Naive thymus-derived CD4-positive, alpha-beta T cell (primary cell): ENCODE measurements around the gene TAGLN2. TPM values are rescaled to one million over a fixed set of nuclear protein-coding genes. Genes with fewer than 3 reads are reported as not detected.

ENCODE experiments used
- ATAC-seq: fragments of 150-1000 bp; cut with Tn5 transposase; 2 replicates; pipeline ENCODE4 v1.10.0; 2021; ENCODE audit warnings: mild to moderate bottlenecking, moderate library complexity
- CTCF ChIA-PET: fragments of 350-600 bp; sonication (Branson Sonifier 250); formaldehyde crosslinking; loops from one replicate; lab custom pipeline; 2021; ENCODE audit warnings: antibody characterized with exemption; lab: Charles Lee
- POLR2A ChIA-PET: fragments of 350-600 bp; sonication (Branson Sonifier 250); formaldehyde crosslinking; loops from one replicate; lab custom pipeline; 2021; ENCODE audit warnings: antibody characterized with exemption, inconsistent platforms; lab: Charles Lee
- DNase-seq, 9 donors: peaks; one replicate each; pipeline versions ENCODE4 v3.0.0 to v3.0.0-alpha.2; 2020 to 2022; ENCODE audit warnings: mixed read lengths in 1 of 9
- H3K27ac ChIP-seq: one replicate; pipeline ENCODE4 v1.7.0; 2013; ENCODE audit warnings: mild to moderate bottlenecking, low read depth, low read length, moderate library complexity
- H3K27me3 ChIP-seq, 2 donors: one replicate each; pipeline ENCODE4 v1.7.0; 2013; ENCODE audit warnings: low read length in 2 of 2, mild to moderate bottlenecking in 2 of 2, moderate library complexity in 2 of 2; ENCODE audit not compliant: control insufficient read depth in 2 of 2, insufficient read depth in 2 of 2
- H3K36me3 ChIP-seq, 3 experiments: 1 replicate in 2 of 3; 2 replicates in 1 of 3; pipeline ENCODE4 v1.7.0; 2013; ENCODE audit warnings: low read length in 3 of 3, mild to moderate bottlenecking in 3 of 3, moderate library complexity in 1 of 3; ENCODE audit not compliant: insufficient read depth in 3 of 3, control insufficient read depth in 2 of 3
- H3K4me1 ChIP-seq, 2 donors: one replicate each; pipeline ENCODE4 v1.7.0; 2013; ENCODE audit warnings: low read length in 2 of 2, mild to moderate bottlenecking in 2 of 2, moderate library complexity in 1 of 2; ENCODE audit not compliant: control insufficient read depth in 2 of 2, insufficient read depth in 2 of 2
- H3K4me3 ChIP-seq: 2 replicates; pipeline ENCODE4 v1.7.0; 2013; ENCODE audit warnings: mild to moderate bottlenecking, low read length
- H3K9me3 ChIP-seq, 3 experiments: 1 replicate in 2 of 3; 2 replicates in 1 of 3; pipeline ENCODE4 v1.7.0; 2013; ENCODE audit warnings: low read length in 3 of 3; ENCODE audit not compliant: control insufficient read depth in 2 of 3
- H3K27ac Mint-ChIP-seq, 9 donors: one replicate each; pipeline ENCODE4 v1.8.0; 2020 to 2022; ENCODE audit warnings: mixed read lengths in 9 of 9, mild to moderate bottlenecking in 8 of 9, moderate library complexity in 5 of 9, inconsistent platforms in 2 of 9
- H3K27me3 Mint-ChIP-seq, 5 donors: one replicate each; pipeline ENCODE4 v1.8.0; 2021 to 2022; ENCODE audit warnings: mixed read lengths in 5 of 5, mild to moderate bottlenecking in 1 of 5
- H3K36me3 Mint-ChIP-seq, 5 donors: one replicate each; pipeline ENCODE4 v1.8.0; 2020 to 2022; ENCODE audit warnings: mixed read lengths in 5 of 5, mild to moderate bottlenecking in 3 of 5, inconsistent platforms in 1 of 5
- H3K4me1 Mint-ChIP-seq, 7 donors: one replicate each; pipeline ENCODE4 v1.8.0; 2020 to 2022; ENCODE audit warnings: mixed read lengths in 7 of 7, mild to moderate bottlenecking in 3 of 7, inconsistent platforms in 1 of 7
- H3K4me3 Mint-ChIP-seq, 10 donors: one replicate each; pipeline ENCODE4 v1.8.0; 2020 to 2022; ENCODE audit warnings: mild to moderate bottlenecking in 10 of 10, mixed read lengths in 10 of 10, moderate library complexity in 6 of 10, inconsistent platforms in 2 of 10
- H3K9me3 Mint-ChIP-seq, 11 donors: one replicate each; pipeline ENCODE4 v1.8.0; 2020 to 2022; ENCODE audit warnings: mixed read lengths in 11 of 11, mild to moderate bottlenecking in 4 of 11, inconsistent platforms in 1 of 11, moderate library complexity in 1 of 11
- intact Hi-C, 2 donors: fragments of 100-400 bp; cut with micrococcal nuclease; formaldehyde crosslinking; loops; one replicate each; pipeline ENCODE4 v1.15.1; 2023
- polyA plus RNA-seq, 2 donors: library from polyadenylated mRNA; unstranded; fragments of 300-500 nt; fragmentation: Illumina TruSeq; gene quantifications; one replicate each; pipeline ENCODE4 v1.2.3, GENCODE V29; 2021
- total RNA-seq, 6 experiments: library from RNA in 5 of 6; stranded (reverse) in 5 of 6; gene quantifications; 1 replicate in 5 of 6; 2 replicates in 1 of 6; pipeline ENCODE4 v1.2.3 and lab custom pipeline; 2021 to 2026

The TAGLN2 gene
- total and polyA plus RNA-seq, 7 experiments from 2014 or later, result 116 to 662 (median 405) TPM

GRCh38 chr1:159968901-159969300 lies 43.6 kb upstream of the TAGLN2 start:
- no peaks in the 10 kb centered on the region for H3K9me3 Mint-ChIP-seq
- intact Hi-C loops, result no loop called here

GRCh38 chr1:159965263-159965662 lies 40.0 kb upstream of the TAGLN2 start:
- H3K27me3 Mint-ChIP-seq, result peaks cover 9 to 51% (median 23%) of the 10 kb centered on the region in 5 donors
- H3K27ac Mint-ChIP-seq, result no peak overlapping the region
- no peaks in the 10 kb centered on the region for H3K27me3 ChIP-seq
- H3K4me3 Mint-ChIP-seq, result no peak overlapping the region
- ATAC-seq (no peak), DNase-seq (no peak)
- H3K9me3 Mint-ChIP-seq, result peaks cover 0 to 1% (median 0%) of the 10 kb centered on the region in 11 donors
- no peaks in the 10 kb centered on the region for H3K9me3 ChIP-seq
- H3K4me1 ChIP-seq, result no peaks in the 10 kb centered on the region
- intact Hi-C loops, result no loop called here
- H3K36me3 Mint-ChIP-seq, result no peaks in the 10 kb centered on the region
- H3K36me3 ChIP-seq, result no peaks in the 10 kb centered on the region
- H3K4me3 ChIP-seq, result no peak overlapping the region
- ChIA-PET CTCF (no interaction called here), POLR2A (no interaction called here)
- H3K27ac ChIP-seq, result no peak overlapping the region
- peaks cover 0 to 2% (median 0%) of the 10 kb centered on the region in 7 donors for H3K4me1 Mint-ChIP-seq

More at GRCh38 chr1:159968901-159969300, 43.6 kb upstream of the TAGLN2 start:
- H3K9me3 ChIP-seq, result no peaks in the 10 kb centered on the region
- Mint-ChIP-seq H3K4me3 (no peak overlapping the region), H3K27ac (peak overlapping the region in 1 of 9 donors; percentile 33), H3K4me1 (peaks cover 0 to 3% (median 0%) of the 10 kb centered on the region in 7 donors), H3K27me3 (peaks cover 9 to 46% (median 31%) of the 10 kb centered on the region in 5 donors), H3K36me3 (no peaks in the 10 kb centered on the region)
- H3K4me3 ChIP-seq, result no peak overlapping the region
- no peaks in the 10 kb centered on the region for H3K4me1 ChIP-seq
- DNase-seq, result no peak
- no peaks in the 10 kb centered on the region for H3K36me3 ChIP-seq
- no peak for ATAC-seq
- CTCF ChIA-PET, result interaction anchor here (0.7 kb wide), 2 partner anchors 36 to 37 kb away, joined by 3 read pairs; no protein-coding TSS in a partner anchor
- POLR2A ChIA-PET, result no interaction called here
- no peaks in the 10 kb centered on the region for H3K27me3 ChIP-seq
- no peak overlapping the region for H3K27ac ChIP-seq

- ChIA-PET CTCF (no interaction called here), POLR2A (no interaction called here)
- Mint-ChIP-seq H3K9me3 (peaks cover 0 to 1% (median 0%) of the 10 kb centered on the region in 11 donors), H3K36me3 (no peaks in the 10 kb centered on the region), H3K4me3 (no peak overlapping the region), H3K27ac (no peak overlapping the region), H3K4me1 (peaks cover 0 to 2% (median 0%) of the 10 kb centered on the region in 7 donors), H3K27me3 (peaks cover 9 to 53% (median 30%) of the 10 kb centered on the region in 5 donors)
- Histone ChIP-seq H3K36me3 (no peaks in the 10 kb centered on the region), H3K4me3 (no peak overlapping the region), H3K27ac (no peak overlapping the region), H3K4me1 (no peaks in the 10 kb centered on the region), H3K9me3 (no peaks in the 10 kb centered on the region), H3K27me3 (no peaks in the 10 kb centered on the region)
- ATAC-seq, result no peak
- no peak for DNase-seq
- intact Hi-C loops, result no loop called here
These were observed 38.8 kb upstream of the TAGLN2 start for GRCh38 chr1:159964144-159964543.

- CTCF ChIA-PET, result no interaction called here
- POLR2A ChIA-PET, result no interaction called here
- H3K27ac ChIP-seq, result no peak overlapping the region
- H3K36me3 Mint-ChIP-seq, result no peaks in the 10 kb centered on the region
- H3K36me3 ChIP-seq, result no peaks in the 10 kb centered on the region
- no peak overlapping the region for H3K27ac Mint-ChIP-seq
- intact Hi-C loops, result no loop called here
- H3K9me3 Mint-ChIP-seq, result peaks cover 0 to 1% (median 0%) of the 10 kb centered on the region in 11 donors
- no peak overlapping the region for H3K4me3 ChIP-seq
- no peak for DNase-seq
- H3K4me1 ChIP-seq, result no peaks in the 10 kb centered on the region
- H3K4me1 Mint-ChIP-seq, result no peaks in the 10 kb centered on the region
- no peak overlapping the region for H3K4me3 Mint-ChIP-seq
- H3K27me3 ChIP-seq, result no peaks in the 10 kb centered on the region
- H3K9me3 ChIP-seq, result no peaks in the 10 kb centered on the region
- ATAC-seq, result no peak
- peaks cover 9 to 35% (median 18%) of the 10 kb centered on the region in 5 donors for H3K27me3 Mint-ChIP-seq
These were observed 36.9 kb upstream of the TAGLN2 start for GRCh38 chr1:159962176-159962575.

- ATAC-seq (no peak), DNase-seq (no peak)
- CTCF ChIA-PET, result no interaction called here
- Mint-ChIP-seq H3K27ac (no peak overlapping the region), H3K4me1 (no peaks in the 10 kb centered on the region), H3K4me3 (no peak overlapping the region), H3K9me3 (peaks cover 0 to 1% (median 0%) of the 10 kb centered on the region in 11 donors), H3K36me3 (no peaks in the 10 kb centered on the region), H3K27me3 (peaks cover 6 to 31% (median 12%) of the 10 kb centered on the region in 5 donors)
- no peaks in the 10 kb centered on the region for H3K4me1 ChIP-seq
- H3K27me3 ChIP-seq, result no peaks in the 10 kb centered on the region
- intact Hi-C loops, result no loop called here
- H3K27ac ChIP-seq, result no peak overlapping the region
- H3K9me3 ChIP-seq, result no peaks in the 10 kb centered on the region
- POLR2A ChIA-PET, result no interaction called here
- no peaks in the 10 kb centered on the region for H3K36me3 ChIP-seq
- H3K4me3 ChIP-seq, result no peak overlapping the region
These were observed 36.3 kb upstream of the TAGLN2 start for GRCh38 chr1:159961636-159962035.

GRCh38 chr1:159960721-159961381 lies 35.5 kb upstream of the TAGLN2 start:
- H3K36me3 Mint-ChIP-seq, result no peaks in the 10 kb centered on the region
- intact Hi-C loops, result no loop called here
- H3K4me3 Mint-ChIP-seq, result no peak overlapping the region
- Histone ChIP-seq H3K27ac (no peak overlapping the region), H3K4me3 (no peak overlapping the region), H3K36me3 (no peaks in the 10 kb centered on the region), H3K4me1 (no peaks in the 10 kb centered on the region), H3K27me3 (no peaks in the 10 kb centered on the region), H3K9me3 (no peaks in the 10 kb centered on the region)
- ATAC-seq, result no peak
- H3K9me3 Mint-ChIP-seq, result peaks cover 0 to 1% (median 0%) of the 10 kb centered on the region in 11 donors
- no peak overlapping the region for H3K27ac Mint-ChIP-seq
- peaks cover 6 to 24% (median 14%) of the 10 kb centered on the region in 5 donors for H3K27me3 Mint-ChIP-seq
- no peaks in the 10 kb centered on the region for H3K4me1 Mint-ChIP-seq
- CTCF ChIA-PET, result no interaction called here
- POLR2A ChIA-PET, result no interaction called here
- DNase-seq, result no peak

GRCh38 chr1:159959451-159959850 lies 34.1 kb upstream of the TAGLN2 start:
- POLR2A ChIA-PET, result no interaction called here
- CTCF ChIA-PET, result no interaction called here

More at GRCh38 chr1:159959451-159959850, 34.1 kb upstream of the TAGLN2 start:
- H3K27ac Mint-ChIP-seq, result peak overlapping the region in 1 of 9 donors; percentile 45
- no peak overlapping the region for H3K4me3 ChIP-seq
- no peaks in the 10 kb centered on the region for H3K27me3 ChIP-seq
- H3K4me3 Mint-ChIP-seq, result no peak overlapping the region
- H3K27ac ChIP-seq, result no peak overlapping the region
- H3K36me3 ChIP-seq, result no peaks in the 10 kb centered on the region
- H3K4me1 Mint-ChIP-seq, result no peaks in the 10 kb centered on the region
- H3K9me3 Mint-ChIP-seq, result peaks cover 0 to 1% (median 0%) of the 10 kb centered on the region in 11 donors
- no peaks in the 10 kb centered on the region for H3K36me3 Mint-ChIP-seq
- H3K9me3 ChIP-seq, result no peaks in the 10 kb centered on the region
- ATAC-seq, result no peak
- peaks cover 5 to 23% (median 10%) of the 10 kb centered on the region in 5 donors for H3K27me3 Mint-ChIP-seq
- no peak for DNase-seq
- no peaks in the 10 kb centered on the region for H3K4me1 ChIP-seq
- intact Hi-C loops, result no loop called here
